Stimulated activated naive CD4-positive, alpha-beta T cell treated with Interleukin-2 at 50 U/mL for 16 hours (primary cell): Measurements from ENCODE around the gene XPO1.

Experiments
- DNase-seq: peaks from one replicate; lab custom pipeline; 2025; lab: John Stamatoyannopoulos, UW

The XPO1 gene

DNA sequence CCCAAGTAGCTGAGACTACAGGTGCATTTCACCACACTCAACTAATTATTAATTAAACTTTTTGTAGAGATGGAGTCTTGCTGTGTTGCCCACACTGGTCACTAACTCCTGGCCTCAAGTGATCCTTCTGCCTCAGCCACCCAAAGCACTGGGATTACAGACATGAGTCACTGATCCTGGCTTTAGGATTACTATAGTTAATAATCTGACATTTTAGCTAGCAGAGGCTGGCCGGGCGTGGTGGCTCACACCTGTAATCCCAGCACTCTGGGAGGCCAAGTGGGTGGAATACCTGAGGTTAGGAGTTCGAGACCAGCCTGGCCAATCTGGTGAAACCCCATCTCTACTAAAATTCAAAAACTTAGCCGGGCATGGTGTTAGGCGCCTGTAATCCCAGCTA is 106.8 kb downstream of the XPO1 start:
- no peak for DNase-seq
